GM23248 (cell line): ENCODE data around the gene CASQ2. TPM values are rescaled to one million over a fixed set of nuclear protein-coding genes. Genes with fewer than 3 reads are reported as not detected.

Experiments used
- DNase-seq: peaks from one replicate; pipeline ENCODE4 v3.0.0-alpha.2; 2015
- H2AFZ ChIP-seq: fragments of 200-600 bp; sonication (generic); 2 replicates; pipeline ENCODE4 v1.6.1; 2016; ENCODE audit warnings: antibody characterized with exemption
- H3F3A ChIP-seq: fragments of 200-600 bp; sonication (generic); 2 replicates; pipeline ENCODE4 v1.6.1; 2016; ENCODE audit warnings: mild to moderate bottlenecking, antibody characterized with exemption, mixed run types; ENCODE audit not compliant: insufficient read depth
- H3K27ac ChIP-seq: fragments of 200-600 bp; sonication (generic); 2 replicates; pipeline ENCODE4 v1.5.1; 2016; ENCODE audit warnings: mild to moderate bottlenecking
- H3K27me3 ChIP-seq: fragments of 200-600 bp; sonication (generic); replicated peaks from 2 replicates; pipeline ENCODE4 v1.6.1; 2016; ENCODE audit warnings: mild to moderate bottlenecking; ENCODE audit not compliant: insufficient read depth
- H3K36me3 ChIP-seq: fragments of 200-600 bp; sonication (generic); 2 replicates; pipeline ENCODE4 v1.6.1; 2016; ENCODE audit warnings: low read depth, mild to moderate bottlenecking
- H3K4me1 ChIP-seq: fragments of 200-600 bp; sonication (generic); 2 replicates; pipeline ENCODE4 v1.6.1; 2016; ENCODE audit warnings: mild to moderate bottlenecking; ENCODE audit not compliant: insufficient read depth
- H3K4me2 ChIP-seq: fragments of 200-600 bp; sonication (generic); one replicate; pipeline ENCODE4 v1.6.1; 2016; ENCODE audit warnings: mild to moderate bottlenecking; ENCODE audit not compliant: unreplicated experiment
- H3K4me3 ChIP-seq: fragments of 200-600 bp; sonication (generic); 2 replicates; pipeline ENCODE4 v1.5.1; 2016; ENCODE audit warnings: mild to moderate bottlenecking
- H3K79me2 ChIP-seq: fragments of 200-600 bp; sonication (generic); 2 replicates; pipeline ENCODE4 v1.6.1; 2016; ENCODE audit warnings: mild to moderate bottlenecking; ENCODE audit not compliant: insufficient read depth
- H3K9ac ChIP-seq: fragments of 200-600 bp; sonication (generic); 2 replicates; pipeline ENCODE4 v1.6.1; 2016; ENCODE audit warnings: mild to moderate bottlenecking
- H3K9me2 ChIP-seq: fragments of 200-600 bp; sonication (generic); 2 replicates; pipeline ENCODE4 v1.6.1; 2016; ENCODE audit warnings: mixed run types, mild to moderate bottlenecking, moderate library complexity; ENCODE audit not compliant: insufficient read depth
- H3K9me3 ChIP-seq: fragments of 200-600 bp; sonication (generic); one replicate; pipeline ENCODE4 v1.6.1; 2017; ENCODE audit warnings: low read depth
- H4K20me1 ChIP-seq: fragments of 200-600 bp; sonication (generic); 2 replicates; pipeline ENCODE4 v1.6.0; 2016; ENCODE audit not compliant: insufficient read depth
- EZH2 ChIP-seq: fragments of 200-600 bp; sonication (generic); IDR thresholded peaks from 2 replicates; pipeline ENCODE4 v1.6.1; 2018; ENCODE audit warnings: antibody characterized with exemption, mild to moderate bottlenecking; ENCODE audit not compliant: insufficient read depth, poor library complexity, severe bottlenecking
- EZH2phosphoT487 ChIP-seq: fragments of 200-600 bp; sonication (generic); IDR thresholded peaks from 2 replicates; pipeline ENCODE4 v1.6.1; 2018; ENCODE audit warnings: antibody characterized with exemption, moderate library complexity, mild to moderate bottlenecking, low read depth; ENCODE audit not compliant: insufficient read depth
- WGBS, 2 experiments: methylation state at CpG; one replicate each; pipeline ENCODE4 v1.1.6; 2015 to 2017; ENCODE audit warnings: low lambda C conversion rate in 2 of 2, low coverage in 1 of 2; ENCODE audit errors: missing lambda C conversion rate in 2 of 2; 5-methylcytosine and 5-hydroxymethylcytosine counted together
- in situ Hi-C: fragments of 300-500 bp; cut with MboI; formaldehyde crosslinking; loops from 2 replicates; pipeline ENCODE4 v1.15.0; 2020
- polyA plus RNA-seq: library from polyadenylated mRNA; unstranded; fragments of >200 nt; fragmentation: Nextera tagmentation; extraction: Ambion mirVana; gene quantifications from 2 replicates; pipeline ENCODE4 v1.2.1, GENCODE V29; 2016
- total RNA-seq: library from RNA; depleted of rRNA; stranded (reverse); fragments of >200 nt; shearing (Covaris generic); gene quantifications from 2 replicates; pipeline ENCODE4 v1.2.3, GENCODE V29; 2014; rRNA removed

CASQ2 gene
- total RNA-seq (not detected in 2 replicates), polyA plus RNA-seq (not detected in 2 replicates)

DNA sequence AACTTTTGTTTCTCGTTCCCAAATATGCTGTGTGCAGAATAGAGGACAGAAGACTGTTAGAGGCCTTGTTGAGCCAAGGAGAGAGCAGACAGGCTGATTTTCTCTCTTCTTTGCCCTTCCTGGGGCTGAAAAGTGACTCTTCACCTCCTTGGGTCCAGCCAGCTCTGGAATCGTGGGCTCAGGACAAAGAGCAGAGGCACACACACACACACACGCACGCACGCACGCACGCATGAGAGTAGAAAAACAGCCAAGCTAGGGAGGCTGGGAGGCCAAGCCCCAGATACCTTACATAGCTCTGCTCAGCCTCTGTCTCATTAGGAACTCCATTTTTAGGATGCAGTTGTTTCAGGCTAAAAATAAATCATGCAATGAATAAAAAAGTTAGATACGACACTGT lies at the start of gene CASQ2:
Gene CASQ2 (minus strand): TSS at position 166 of the 400 bp plus-strand sequence. CDS start 173 bp downstream, outside the sequence.
- WGBS, 2 experiments = 92 to 94% methylated on average over 8 of the region's 8 CpGs
- H3K9ac ChIP-seq = no peak within 1 kb of the TSS
- TF ChIP-seq EZH2 (no peak), EZH2phosphoT487 (no peak)
- H3K79me2 ChIP-seq = no peaks in the 10 kb centered on the region
- no peak for DNase-seq
- no peak within 1 kb of the TSS for H2AFZ ChIP-seq
- H3F3A ChIP-seq = no peaks in the 10 kb centered on the region
- in situ Hi-C loops = no loop called here
- no peak within 1 kb of the TSS for H3K4me2 ChIP-seq
- no peaks in the 10 kb centered on the region for H3K36me3 ChIP-seq
- H3K4me1 ChIP-seq = peaks cover 5% of the 10 kb centered on the region
- H4K20me1 ChIP-seq = no peaks in the 10 kb centered on the region
- H3K4me3 ChIP-seq = no peak within 1 kb of the TSS
- H3K27me3 ChIP-seq = no peaks in the 10 kb centered on the region
- no peaks in the 10 kb centered on the region for H3K9me2 ChIP-seq
- H3K27ac ChIP-seq = no peak within 1 kb of the TSS
- no peaks in the 10 kb centered on the region for H3K9me3 ChIP-seq

GRCh38 chr1:115815694-115816093 lies 47.2 kb upstream of the CASQ2 start:
- H3K4me1 ChIP-seq = no peaks in the 10 kb centered on the region
- 24 to 26% methylated on average over 3 of the region's 3 CpGs for WGBS, 2 experiments
- TF ChIP-seq EZH2phosphoT487 = no peak
- no peak for TF ChIP-seq EZH2
- no peak overlapping the region for H3K4me2 ChIP-seq
- no peaks in the 10 kb centered on the region for H3K27me3 ChIP-seq
- H3K9me3 ChIP-seq = no peaks in the 10 kb centered on the region
- no peaks in the 10 kb centered on the region for H3F3A ChIP-seq
- no peak overlapping the region for H3K27ac ChIP-seq
- H3K79me2 ChIP-seq = no peaks in the 10 kb centered on the region
- no peaks in the 10 kb centered on the region for H3K9me2 ChIP-seq
- H2AFZ ChIP-seq = no peak overlapping the region
- in situ Hi-C loops = loop anchor here (25.0 kb wide), 1 partner anchor 672 kb away; no protein-coding TSS in a partner anchor
- no peaks in the 10 kb centered on the region for H3K36me3 ChIP-seq
- no peak for DNase-seq
- no peak overlapping the region for H3K9ac ChIP-seq
- no peaks in the 10 kb centered on the region for H4K20me1 ChIP-seq
- no peak overlapping the region for H3K4me3 ChIP-seq

DNA sequence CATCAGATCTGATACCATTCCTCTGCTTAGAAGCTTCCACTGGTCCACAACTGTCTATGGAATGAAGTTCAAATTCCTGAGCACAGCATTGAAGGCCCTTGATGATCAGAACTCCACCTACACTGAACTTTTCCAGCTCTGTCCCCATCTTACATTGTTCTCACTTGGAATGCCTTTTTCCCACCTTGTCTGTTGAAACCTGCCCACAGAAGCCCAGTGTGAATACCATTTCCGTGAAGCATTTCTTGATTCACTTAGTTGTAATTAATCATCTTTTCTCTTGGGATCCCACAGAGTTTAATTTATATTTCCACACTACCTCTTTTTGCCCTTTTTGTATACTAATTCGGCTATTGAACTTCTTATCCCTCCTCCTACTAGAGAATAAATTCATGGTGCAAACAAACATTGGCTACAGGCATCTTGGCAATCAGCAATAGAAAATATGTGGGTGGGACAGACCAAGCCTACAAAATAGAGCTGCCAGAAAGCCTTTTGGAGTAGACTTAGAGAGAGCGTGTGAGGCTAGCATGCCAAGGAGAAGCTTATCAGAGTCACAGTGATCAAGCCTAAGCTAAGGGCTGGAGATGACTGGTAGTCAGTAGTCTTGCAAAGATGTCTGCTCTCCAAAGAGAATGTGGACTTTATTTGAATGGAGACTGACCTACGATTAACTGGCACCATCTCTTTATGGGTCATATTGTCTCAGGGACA lies 46.3 kb upstream of the CASQ2 start:
- in situ Hi-C loops = loop anchor here (25.0 kb wide), 1 partner anchor 672 kb away; no protein-coding TSS in a partner anchor
- Histone ChIP-seq H3K27ac (no peak overlapping the region), H3F3A (no peaks in the 10 kb centered on the region), H2AFZ (no peak overlapping the region), H3K9me3 (no peaks in the 10 kb centered on the region), H3K4me3 (no peak overlapping the region), H3K9me2 (no peaks in the 10 kb centered on the region), H3K4me2 (no peak overlapping the region), H3K4me1 (no peaks in the 10 kb centered on the region), H3K79me2 (no peaks in the 10 kb centered on the region), H4K20me1 (no peaks in the 10 kb centered on the region), H3K9ac (no peak overlapping the region), H3K27me3 (no peaks in the 10 kb centered on the region), H3K36me3 (no peaks in the 10 kb centered on the region)
- WGBS, 2 experiments = 28 to 31% methylated on average over 4 of the region's 4 CpGs
- TF ChIP-seq EZH2 = no peak
- no peak for TF ChIP-seq EZH2phosphoT487
- DNase-seq = no peak

GRCh38 chr1:115813727-115814126 lies 45.2 kb upstream of the CASQ2 start:
- H2AFZ ChIP-seq = no peak overlapping the region
- H3K4me2 ChIP-seq = no peak overlapping the region
- H4K20me1 ChIP-seq = no peaks in the 10 kb centered on the region
- H3K79me2 ChIP-seq = no peaks in the 10 kb centered on the region
- H3K27me3 ChIP-seq = no peaks in the 10 kb centered on the region
- H3K4me1 ChIP-seq = no peaks in the 10 kb centered on the region
- WGBS, 2 experiments = 86 to 95% methylated on average over 1 of the region's 1 CpG
- no peak for DNase-seq
- H3K4me3 ChIP-seq = no peak overlapping the region
- no peaks in the 10 kb centered on the region for H3K9me3 ChIP-seq
- no peaks in the 10 kb centered on the region for H3K36me3 ChIP-seq
- no peak overlapping the region for H3K27ac ChIP-seq
- H3F3A ChIP-seq = no peaks in the 10 kb centered on the region
- in situ Hi-C loops = loop anchor here (25.0 kb wide), 1 partner anchor 674 kb away; no protein-coding TSS in a partner anchor
- TF ChIP-seq EZH2 = no peak
- no peak for TF ChIP-seq EZH2phosphoT487
- no peak overlapping the region for H3K9ac ChIP-seq
- H3K9me2 ChIP-seq = no peaks in the 10 kb centered on the region
